Activated CD4-positive, alpha-beta T cell treated with anti-CD3 and anti-CD28 coated beads, Interleukin-2, amount 10 ng/mL, durations not matched to agents 24 days and 14 days (primary cell): ENCODE results near the gene OTOF. TPM values are rescaled to one million over a fixed set of nuclear protein-coding genes. Genes with fewer than 3 reads are reported as not detected.

Experiments
- DNase-seq: peaks from one replicate; pipeline ENCODE4 v3.0.0; 2022
- H3K27ac Mint-ChIP-seq: one replicate; pipeline ENCODE4 v1.8.0; 2022; ENCODE audit warnings: mild to moderate bottlenecking, mixed read lengths
- H3K27me3 Mint-ChIP-seq: one replicate; pipeline ENCODE4 v1.8.0; 2022; ENCODE audit warnings: mixed read lengths
- H3K36me3 Mint-ChIP-seq: one replicate; pipeline ENCODE4 v1.8.0; 2022; ENCODE audit warnings: low read depth, mild to moderate bottlenecking, mixed read lengths
- H3K4me1 Mint-ChIP-seq: one replicate; pipeline ENCODE4 v1.8.0; 2021; ENCODE audit warnings: mixed read lengths
- H3K4me3 Mint-ChIP-seq: one replicate; pipeline ENCODE4 v1.8.0; 2022; ENCODE audit warnings: mild to moderate bottlenecking, moderate library complexity, mixed read lengths
- H3K9me3 Mint-ChIP-seq: one replicate; pipeline ENCODE4 v1.8.0; 2021; ENCODE audit warnings: mixed read lengths
- intact Hi-C: fragments of 100-400 bp; cut with micrococcal nuclease; formaldehyde crosslinking; loops from one replicate; pipeline ENCODE4 v1.15.1; 2023
- total RNA-seq: library from RNA; stranded (reverse); gene quantifications from 2 replicates; pipeline ENCODE4 v1.2.3, GENCODE V29; 2022

OTOF gene
- total RNA-seq, 1 donor from 2014 or later, result 7.2 TPM

- Mint-ChIP-seq H3K9me3 (no peaks in the 10 kb centered on the region), H3K27me3 (peaks cover 13% of the 10 kb centered on the region), H3K4me1 (no peaks in the 10 kb centered on the region), H3K4me3 (no peak overlapping the region), H3K36me3 (no peaks in the 10 kb centered on the region), H3K27ac (no peak overlapping the region)
- DNase-seq, result no peak
- intact Hi-C loops, result no loop called here
These were observed 24.2 kb downstream of the OTOF start for GRCh38 chr2:26453421-26454329.

DNA sequence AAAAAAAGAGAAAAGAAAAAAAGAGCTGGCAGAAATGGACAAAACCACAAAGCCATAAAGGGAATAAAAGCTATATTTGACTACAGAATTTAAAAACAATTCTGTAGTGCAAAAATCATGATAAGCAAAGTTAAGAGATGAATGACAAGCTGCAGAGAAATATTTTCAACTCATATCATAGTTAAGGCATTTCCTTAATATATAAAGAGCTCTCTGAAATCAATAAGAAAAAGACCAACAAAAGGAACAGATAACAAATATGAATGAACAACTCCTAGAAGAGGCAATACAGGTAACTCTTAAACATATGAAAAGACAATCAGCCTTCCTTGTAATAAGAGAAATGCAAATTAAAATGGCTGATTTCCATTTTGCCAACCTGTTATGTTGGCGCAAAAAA lies 26.2 kb downstream of the OTOF start:
- H3K36me3 Mint-ChIP-seq, result no peaks in the 10 kb centered on the region
- H3K4me3 Mint-ChIP-seq, result no peak overlapping the region
- intact Hi-C loops, result no loop called here
- no peaks in the 10 kb centered on the region for H3K4me1 Mint-ChIP-seq
- H3K27ac Mint-ChIP-seq, result no peak overlapping the region
- peaks cover 13% of the 10 kb centered on the region for H3K27me3 Mint-ChIP-seq
- no peak for DNase-seq
- no peaks in the 10 kb centered on the region for H3K9me3 Mint-ChIP-seq

GRCh38 chr2:26450031-26450635 lies 27.8 kb downstream of the OTOF start:
- no peak for DNase-seq
- Mint-ChIP-seq H3K9me3 (no peaks in the 10 kb centered on the region), H3K27ac (no peak overlapping the region), H3K27me3 (peaks cover 15% of the 10 kb centered on the region), H3K4me1 (no peaks in the 10 kb centered on the region), H3K4me3 (no peak overlapping the region), H3K36me3 (no peaks in the 10 kb centered on the region)
- intact Hi-C loops, result no loop called here

DNA sequence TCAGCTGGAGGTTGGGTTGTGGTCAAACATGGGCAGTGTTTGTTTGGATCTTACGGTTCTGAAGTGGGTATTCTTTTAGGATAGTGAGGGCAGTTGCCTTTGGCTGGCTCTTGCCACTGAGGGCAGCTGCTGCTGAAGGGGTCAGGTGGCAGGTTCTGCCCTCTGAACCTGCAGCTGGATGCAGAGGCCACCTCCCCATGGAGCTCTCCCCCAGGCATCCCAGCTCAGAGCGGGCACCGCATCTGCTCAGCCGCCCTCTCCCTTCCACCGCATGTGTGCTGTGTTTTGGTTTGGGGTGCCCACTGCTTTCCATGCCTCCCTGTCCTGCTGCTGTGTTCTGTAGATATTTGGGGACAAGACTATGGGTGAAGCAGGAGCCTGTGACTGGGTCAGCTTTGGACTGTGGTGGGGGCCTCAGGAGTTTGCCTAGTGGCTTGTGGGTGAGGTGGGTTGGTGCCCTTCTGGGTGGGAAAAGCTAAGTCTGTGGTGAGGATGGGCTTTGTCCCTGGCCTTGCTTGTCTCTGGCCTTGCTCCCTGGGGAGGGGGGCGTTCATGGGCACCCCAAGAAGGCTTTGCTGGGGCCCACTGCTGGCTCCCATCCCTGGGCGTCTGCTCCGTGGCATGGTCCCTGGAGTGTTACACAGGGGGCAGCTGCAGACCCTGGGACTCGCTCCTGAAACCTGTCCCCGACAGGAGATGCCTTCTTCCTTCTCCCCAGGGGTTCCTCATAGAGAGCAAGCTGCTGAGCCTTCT lies 28.5 kb downstream of the OTOF start:
- Mint-ChIP-seq H3K27ac (no peak overlapping the region), H3K36me3 (no peaks in the 10 kb centered on the region), H3K4me1 (no peaks in the 10 kb centered on the region), H3K9me3 (no peaks in the 10 kb centered on the region), H3K27me3 (peaks cover 17% of the 10 kb centered on the region), H3K4me3 (no peak overlapping the region)
- no peak for DNase-seq
- intact Hi-C loops, result no loop called here

GRCh38 chr2:26448651-26449050 lies 29.3 kb downstream of the OTOF start:
- intact Hi-C loops, result no loop called here
- Mint-ChIP-seq H3K36me3 (no peaks in the 10 kb centered on the region), H3K4me1 (no peaks in the 10 kb centered on the region), H3K27ac (no peak overlapping the region), H3K27me3 (peaks cover 19% of the 10 kb centered on the region), H3K9me3 (no peaks in the 10 kb centered on the region), H3K4me3 (no peak overlapping the region)
- DNase-seq, result no peak

DNA sequence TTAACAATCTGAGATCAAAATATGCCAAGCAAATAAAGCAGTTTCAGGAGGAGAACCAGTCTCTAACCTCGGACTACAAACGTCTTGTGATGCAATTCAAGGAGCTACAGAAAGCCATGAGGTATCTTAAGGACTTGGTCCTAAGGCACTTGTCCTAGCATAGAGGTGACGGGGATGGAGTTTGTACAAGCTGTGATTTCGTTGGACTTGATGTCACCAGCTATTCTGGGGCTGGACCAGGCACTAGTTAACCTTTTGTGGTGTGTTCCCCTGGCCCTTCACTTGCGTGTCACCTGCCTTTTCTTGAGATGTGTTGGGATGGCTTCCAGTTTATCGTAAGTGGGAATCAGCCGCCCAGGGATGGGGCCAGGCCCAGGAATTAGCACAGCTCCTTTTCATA lies 33.7 kb downstream of the OTOF start:
- Mint-ChIP-seq H3K36me3 (no peaks in the 10 kb centered on the region), H3K27ac (no peak overlapping the region), H3K27me3 (peaks cover 10% of the 10 kb centered on the region), H3K9me3 (no peaks in the 10 kb centered on the region), H3K4me1 (no peaks in the 10 kb centered on the region), H3K4me3 (no peak overlapping the region)
- DNase-seq, result no peak
- intact Hi-C loops, result no loop called here

- Mint-ChIP-seq H3K36me3 (no peaks in the 10 kb centered on the region), H3K27ac (no peak overlapping the region), H3K9me3 (no peaks in the 10 kb centered on the region), H3K27me3 (peaks cover 19% of the 10 kb centered on the region), H3K4me1 (no peaks in the 10 kb centered on the region), H3K4me3 (no peak overlapping the region)
- DNase-seq, result no peak
- intact Hi-C loops, result no loop called here
These were observed 35.2 kb downstream of the OTOF start for GRCh38 chr2:26442707-26443106.

- no peaks in the 10 kb centered on the region for H3K36me3 Mint-ChIP-seq
- H3K4me1 Mint-ChIP-seq, result no peaks in the 10 kb centered on the region
- no peak overlapping the region for H3K27ac Mint-ChIP-seq
- H3K4me3 Mint-ChIP-seq, result no peak overlapping the region
- peaks cover 19% of the 10 kb centered on the region for H3K27me3 Mint-ChIP-seq
- DNase-seq, result no peak
- intact Hi-C loops, result no loop called here
- H3K9me3 Mint-ChIP-seq, result no peaks in the 10 kb centered on the region
These were observed 35.6 kb downstream of the OTOF start for GRCh38 chr2:26442301-26442700.

- no peak overlapping the region for H3K4me3 Mint-ChIP-seq
- no peaks in the 10 kb centered on the region for H3K9me3 Mint-ChIP-seq
- H3K27ac Mint-ChIP-seq, result no peak overlapping the region
- DNase-seq, result no peak
- H3K36me3 Mint-ChIP-seq, result no peaks in the 10 kb centered on the region
- H3K27me3 Mint-ChIP-seq, result peaks cover 16% of the 10 kb centered on the region
- intact Hi-C loops, result no loop called here
- no peaks in the 10 kb centered on the region for H3K4me1 Mint-ChIP-seq
These were observed 39.0 kb downstream of the OTOF start for GRCh38 chr2:26438926-26439325.

GRCh38 chr2:26438526-26438925 lies 39.4 kb downstream of the OTOF start:
- Mint-ChIP-seq H3K27ac (no peak overlapping the region), H3K4me3 (no peak overlapping the region), H3K27me3 (peaks cover 19% of the 10 kb centered on the region), H3K4me1 (no peaks in the 10 kb centered on the region), H3K36me3 (no peaks in the 10 kb centered on the region), H3K9me3 (no peaks in the 10 kb centered on the region)
- intact Hi-C loops, result no loop called here
- no peak for DNase-seq

DNA sequence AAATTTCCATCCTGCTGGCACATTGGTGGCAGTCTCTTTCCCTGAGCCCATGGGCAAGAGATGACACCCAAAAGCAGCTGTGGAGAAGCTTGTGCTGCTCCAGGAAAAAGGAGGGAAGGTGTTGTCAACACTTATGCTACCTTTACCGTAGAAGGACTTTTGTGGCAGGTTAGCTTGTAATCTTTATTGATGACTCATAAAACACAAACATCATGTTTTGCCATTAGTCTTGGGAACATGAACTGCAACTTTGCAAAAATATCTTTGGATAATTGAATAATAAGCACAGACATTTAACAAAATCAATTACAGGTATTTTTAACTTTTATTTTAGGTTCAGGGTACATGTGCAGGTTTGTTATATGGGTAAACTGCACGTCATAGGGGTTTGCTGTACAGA lies 42.8 kb downstream of the OTOF start:
- no peaks in the 10 kb centered on the region for H3K4me1 Mint-ChIP-seq
- H3K4me3 Mint-ChIP-seq, result no peak overlapping the region
- no peaks in the 10 kb centered on the region for H3K9me3 Mint-ChIP-seq
- intact Hi-C loops, result no loop called here
- no peaks in the 10 kb centered on the region for H3K36me3 Mint-ChIP-seq
- H3K27me3 Mint-ChIP-seq, result peaks cover 31% of the 10 kb centered on the region
- no peak overlapping the region for H3K27ac Mint-ChIP-seq
- DNase-seq, result no peak

DNA sequence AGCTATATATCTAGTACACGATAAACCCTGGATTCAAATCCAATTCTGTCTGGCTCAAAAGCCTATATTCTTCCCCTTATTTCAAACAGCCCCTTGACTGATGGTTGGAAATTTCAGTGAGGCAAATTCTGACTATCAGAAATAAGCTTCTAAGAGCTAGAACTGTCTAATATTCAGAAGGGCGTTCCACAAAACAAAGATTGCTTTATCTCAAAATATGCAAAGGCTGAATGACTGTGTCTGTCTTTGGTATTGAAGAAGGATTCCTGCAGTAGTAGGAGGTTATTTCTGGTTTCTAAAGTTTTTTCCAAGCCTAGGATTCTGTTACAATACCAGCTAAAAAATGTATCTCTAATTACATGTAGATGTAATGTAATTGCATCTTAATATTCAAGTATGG lies 45.1 kb downstream of the OTOF start:
- Mint-ChIP-seq H3K27ac (no peak overlapping the region), H3K4me3 (no peak overlapping the region), H3K27me3 (peaks cover 21% of the 10 kb centered on the region), H3K4me1 (no peaks in the 10 kb centered on the region), H3K36me3 (no peaks in the 10 kb centered on the region), H3K9me3 (no peaks in the 10 kb centered on the region)
- intact Hi-C loops, result no loop called here
- no peak for DNase-seq

GRCh38 chr2:26432363-26432762 lies 45.6 kb downstream of the OTOF start:
- H3K27ac Mint-ChIP-seq, result no peak overlapping the region
- no peak for DNase-seq
- no peak overlapping the region for H3K4me3 Mint-ChIP-seq
- no peaks in the 10 kb centered on the region for H3K4me1 Mint-ChIP-seq
- no peaks in the 10 kb centered on the region for H3K36me3 Mint-ChIP-seq
- H3K9me3 Mint-ChIP-seq, result no peaks in the 10 kb centered on the region
- peaks cover 24% of the 10 kb centered on the region for H3K27me3 Mint-ChIP-seq
- intact Hi-C loops, result no loop called here

DNA sequence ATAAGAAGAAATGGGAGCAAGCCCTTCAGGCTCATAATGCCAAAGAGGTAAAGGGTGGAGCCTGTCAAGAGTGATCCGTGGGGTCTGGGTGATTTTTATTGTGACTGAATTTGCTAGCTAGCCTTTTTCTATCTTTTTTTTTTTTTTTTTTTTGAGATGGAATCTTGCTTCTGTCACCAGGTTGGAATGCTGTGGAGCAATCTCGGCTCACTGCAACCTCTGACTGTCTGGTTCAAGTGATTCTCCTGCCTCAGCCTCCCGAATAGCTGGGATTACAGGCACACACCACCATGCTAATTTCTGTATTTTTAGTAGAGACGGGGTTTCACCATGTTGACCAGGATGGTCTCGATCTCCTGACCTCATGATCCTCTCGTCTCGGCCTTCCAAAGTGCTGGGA lies 47.1 kb downstream of the OTOF start:
- H3K36me3 Mint-ChIP-seq, result no peaks in the 10 kb centered on the region
- no peak for DNase-seq
- H3K4me1 Mint-ChIP-seq, result no peaks in the 10 kb centered on the region
- intact Hi-C loops, result no loop called here
- no peak overlapping the region for H3K4me3 Mint-ChIP-seq
- peaks cover 27% of the 10 kb centered on the region for H3K27me3 Mint-ChIP-seq
- H3K27ac Mint-ChIP-seq, result no peak overlapping the region
- no peaks in the 10 kb centered on the region for H3K9me3 Mint-ChIP-seq
